Airway epithelial cell (primary cell): Measurements from ENCODE around the gene UCK2. TPM values are rescaled to one million over a fixed set of nuclear protein-coding genes. Genes with fewer than 3 reads are reported as not detected.

Source experiments
- total RNA-seq: library from RNA; depleted of rRNA; stranded (reverse); fragments of >200 nt; gene quantifications from 2 replicates; pipeline ENCODE4 v1.2.3, GENCODE V29; 2015

UCK2 gene
- total RNA-seq, result 76.5 and 88.7 TPM in 2 replicates

DNA sequence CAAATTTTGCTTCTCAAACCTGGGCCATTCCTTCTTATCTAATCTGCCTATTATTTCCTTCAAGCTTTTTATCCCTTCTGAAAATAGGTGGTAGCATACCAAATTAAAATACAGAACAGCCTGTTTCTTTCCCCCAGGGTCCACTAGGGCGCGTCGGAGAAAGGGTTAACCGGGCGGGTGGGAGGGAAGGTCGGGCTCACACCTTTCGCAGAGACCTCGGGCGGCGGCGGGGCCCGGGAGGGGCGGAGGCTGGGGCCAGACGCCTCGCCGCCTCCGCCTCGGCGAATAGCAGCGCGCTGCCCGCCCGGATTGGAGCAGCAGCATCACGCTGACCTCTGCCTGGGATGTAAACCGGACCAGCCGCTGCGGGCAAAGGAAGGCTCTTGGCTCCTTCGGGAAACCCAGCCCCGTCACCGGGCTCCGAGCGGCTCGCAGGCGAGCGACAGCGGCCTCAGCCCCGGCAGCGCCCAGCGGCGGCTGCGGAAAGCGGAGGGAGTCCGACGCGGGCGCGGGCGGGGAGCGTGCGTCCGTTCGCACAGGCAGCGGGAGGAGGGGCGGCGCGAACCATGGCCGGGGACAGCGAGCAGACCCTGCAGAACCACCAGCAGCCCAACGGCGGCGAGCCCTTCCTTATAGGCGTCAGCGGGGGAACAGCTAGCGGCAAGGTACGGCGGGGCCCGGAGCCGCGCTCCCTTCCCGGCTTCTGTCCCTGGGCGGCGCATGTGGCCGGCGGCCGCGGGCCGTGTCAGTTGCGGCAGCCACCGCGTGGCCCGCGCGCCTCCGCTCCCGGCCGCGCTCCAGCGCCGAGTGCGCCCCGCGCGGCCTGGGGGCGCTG is at the start of gene UCK2:
Gene UCK2 (plus strand): TSS at position 347 of the 835 bp plus-strand sequence. CDS start 220 bp downstream, at position 567.

Other genes starting within 250 kb of the UCK2 start
- 109 and 138 TPM in 2 replicates for gene MGST3, start 196.4 kb upstream of the UCK2 start, total RNA-seq
- 66.8 and 84.7 TPM in 2 replicates for gene ALDH9A1, start 129.1 kb upstream of the UCK2 start, total RNA-seq
- 57.8 and 87.9 TPM in 2 replicates for gene TMCO1, start 58.7 kb upstream of the UCK2 start, total RNA-seq